SK-N-SH treated with all-trans-retinoic acid at 6 μM for 48 hours (cell line): ENCODE measurements around the gene PLCB2.

Experiments used
- ATAC-seq: fragments of 200-7000 bp; cut with Tn5 transposase; 3 replicates; pipeline ENCODE4 v1.9.1; 2020; ENCODE audit warnings: mild to moderate bottlenecking, moderate library complexity
- ARNTL ChIP-seq: fragments of 450-650 bp; formaldehyde crosslinking; IDR thresholded peaks from 2 replicates; pipeline ENCODE4 v1.5.0; 2020; ENCODE audit warnings: low read depth, mild to moderate bottlenecking, moderate library complexity, borderline replicate concordance
- CSDC2 ChIP-seq: fragments of 250-450 bp; sonication (Bioruptor Pico); IDR thresholded peaks from 2 replicates; pipeline ENCODE4 v1.5.0; 2020; ENCODE audit warnings: mild to moderate bottlenecking, moderate library complexity
- ESRRG ChIP-seq: fragments of 250-450 bp; sonication (Bioruptor Pico); IDR thresholded peaks from 2 replicates; pipeline ENCODE4 v1.6.1; 2021; ENCODE audit warnings: mild to moderate bottlenecking
- ISL1 ChIP-seq: fragments of 250-450 bp; sonication (Bioruptor Pico); IDR thresholded peaks from 2 replicates; pipeline ENCODE4 v2.1.2; 2022; ENCODE audit warnings: mild to moderate bottlenecking, moderate library complexity
- OSR1 ChIP-seq: fragments of 250-450 bp; sonication (Bioruptor Pico); IDR thresholded peaks from 2 replicates; pipeline ENCODE4 v1.8.0; 2022; ENCODE audit warnings: moderate library complexity, mild to moderate bottlenecking, inconsistent platforms
- RARB ChIP-seq: fragments of 250-450 bp; sonication (Bioruptor Pico); IDR thresholded peaks from 2 replicates; pipeline ENCODE4 v1.8.0; 2021; ENCODE audit warnings: mild to moderate bottlenecking, moderate library complexity
- SNAI2 ChIP-seq: fragments of 250-450 bp; sonication (Bioruptor Pico); IDR thresholded peaks from 2 replicates; pipeline ENCODE4 v1.5.0; 2020; ENCODE audit warnings: mild to moderate bottlenecking, moderate library complexity
- TCF4 ChIP-seq: fragments of 250-450 bp; sonication (Bioruptor Pico); IDR thresholded peaks from 2 replicates; pipeline ENCODE4 v1.8.0; 2021; ENCODE audit warnings: mild to moderate bottlenecking, moderate library complexity, borderline replicate concordance
- TOX ChIP-seq: fragments of 250-450 bp; sonication (Bioruptor Pico); IDR thresholded peaks from 2 replicates; pipeline ENCODE4 v1.8.0; 2021; ENCODE audit warnings: mild to moderate bottlenecking, moderate library complexity, borderline replicate concordance
- ZC3H10 ChIP-seq: fragments of 250-450 bp; sonication (Bioruptor Pico); IDR thresholded peaks from 2 replicates; pipeline ENCODE4 v1.5.1; 2021; ENCODE audit warnings: mild to moderate bottlenecking, moderate library complexity
- ZFP3 ChIP-seq: fragments of 250-450 bp; sonication (Bioruptor Pico); IDR thresholded peaks from 2 replicates; pipeline ENCODE4 v1.5.0; 2020; ENCODE audit warnings: mild to moderate bottlenecking, moderate library complexity
- ZFP30 ChIP-seq: fragments of 450-650 bp; formaldehyde crosslinking; IDR thresholded peaks from 2 replicates; pipeline ENCODE4 v1.5.0; 2022; ENCODE audit warnings: mild to moderate bottlenecking, moderate library complexity
- ZNF565 ChIP-seq: fragments of 450-650 bp; formaldehyde crosslinking; conservative IDR thresholded peaks from 2 replicates; pipeline ENCODE4 v1.5.0; 2020; ENCODE audit warnings: low read depth, mild to moderate bottlenecking, moderate library complexity
- ZNF70 ChIP-seq: fragments of 450-650 bp; formaldehyde crosslinking; IDR thresholded peaks from 2 replicates; pipeline ENCODE4 v1.5.0; 2020; ENCODE audit warnings: mild to moderate bottlenecking, moderate library complexity
- ZNF8 ChIP-seq: fragments of 450-650 bp; formaldehyde crosslinking; IDR thresholded peaks from 2 replicates; pipeline ENCODE4 v1.5.0; 2020; ENCODE audit warnings: mild to moderate bottlenecking, moderate library complexity
- TF ChIP-seq, protein P1 (sequence below): fragments of 250-450 bp; sonication (Bioruptor Pico); IDR thresholded peaks from 2 replicates; pipeline ENCODE4 v1.8.0; 2021; ENCODE audit warnings: low read depth, mild to moderate bottlenecking, moderate library complexity, borderline replicate concordance
- TF ChIP-seq, protein P2 (sequence below): fragments of 250-450 bp; sonication (Bioruptor Pico); IDR thresholded peaks from 2 replicates; pipeline ENCODE4 v1.5.1; 2020; ENCODE audit warnings: low read depth, mild to moderate bottlenecking, moderate library complexity
- TF ChIP-seq, protein P3 (sequence below): fragments of 250-450 bp; sonication (Bioruptor Pico); IDR thresholded peaks from 2 replicates; pipeline ENCODE4 v1.8.0; 2020; ENCODE audit warnings: mild to moderate bottlenecking, moderate library complexity, borderline replicate concordance
- TF ChIP-seq, protein P4 (sequence below): fragments of 250-450 bp; sonication (Bioruptor Pico); IDR thresholded peaks from 2 replicates; pipeline ENCODE4 v1.5.0; 2020; ENCODE audit warnings: mild to moderate bottlenecking, moderate library complexity
- TF ChIP-seq, protein P5 (sequence below): fragments of 250-450 bp; sonication (Bioruptor Pico); IDR thresholded peaks from 2 replicates; pipeline ENCODE4 v1.5.1; 2021; ENCODE audit warnings: mild to moderate bottlenecking, moderate library complexity

PLCB2 gene

DNA sequence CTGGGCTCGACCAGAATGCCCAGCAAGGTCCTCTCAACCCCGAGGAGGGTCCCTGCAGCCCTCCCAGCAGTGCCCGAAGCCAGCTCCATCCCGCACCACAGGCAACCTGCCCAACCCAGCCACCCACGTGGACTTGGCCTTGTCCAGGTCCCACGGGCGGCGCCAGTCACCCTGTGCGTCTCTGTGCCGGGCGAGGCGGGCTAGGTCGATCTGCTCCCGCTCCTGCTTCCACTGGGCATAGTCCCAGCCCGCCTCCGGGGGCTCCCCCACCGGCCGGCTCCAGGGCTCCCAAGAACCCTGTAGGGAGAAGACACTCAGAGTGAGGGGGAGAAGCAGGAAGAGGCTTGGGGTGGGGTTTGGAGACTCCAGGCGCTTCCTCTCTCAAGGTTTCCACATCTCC is 29.9 kb upstream of the PLCB2 start:
- TF ChIP-seq, protein P1, sequence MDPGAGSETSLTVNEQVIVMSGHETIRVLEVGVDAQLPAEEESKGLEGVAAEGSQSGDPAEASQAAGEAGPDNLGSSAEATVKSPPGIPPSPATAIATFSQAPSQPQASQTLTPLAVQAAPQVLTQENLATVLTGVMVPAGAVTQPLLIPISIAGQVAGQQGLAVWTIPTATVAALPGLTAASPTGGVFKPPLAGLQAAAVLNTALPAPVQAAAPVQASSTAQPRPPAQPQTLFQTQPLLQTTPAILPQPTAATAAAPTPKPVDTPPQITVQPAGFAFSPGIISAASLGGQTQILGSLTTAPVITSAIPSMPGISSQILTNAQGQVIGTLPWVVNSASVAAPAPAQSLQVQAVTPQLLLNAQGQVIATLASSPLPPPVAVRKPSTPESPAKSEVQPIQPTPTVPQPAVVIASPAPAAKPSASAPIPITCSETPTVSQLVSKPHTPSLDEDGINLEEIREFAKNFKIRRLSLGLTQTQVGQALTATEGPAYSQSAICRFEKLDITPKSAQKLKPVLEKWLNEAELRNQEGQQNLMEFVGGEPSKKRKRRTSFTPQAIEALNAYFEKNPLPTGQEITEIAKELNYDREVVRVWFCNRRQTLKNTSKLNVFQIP (CRISPR knock-in tag): no peak
- TF ChIP-seq ZNF8 (CRISPR knock-in tag): no peak
- TF ChIP-seq, protein P2, sequence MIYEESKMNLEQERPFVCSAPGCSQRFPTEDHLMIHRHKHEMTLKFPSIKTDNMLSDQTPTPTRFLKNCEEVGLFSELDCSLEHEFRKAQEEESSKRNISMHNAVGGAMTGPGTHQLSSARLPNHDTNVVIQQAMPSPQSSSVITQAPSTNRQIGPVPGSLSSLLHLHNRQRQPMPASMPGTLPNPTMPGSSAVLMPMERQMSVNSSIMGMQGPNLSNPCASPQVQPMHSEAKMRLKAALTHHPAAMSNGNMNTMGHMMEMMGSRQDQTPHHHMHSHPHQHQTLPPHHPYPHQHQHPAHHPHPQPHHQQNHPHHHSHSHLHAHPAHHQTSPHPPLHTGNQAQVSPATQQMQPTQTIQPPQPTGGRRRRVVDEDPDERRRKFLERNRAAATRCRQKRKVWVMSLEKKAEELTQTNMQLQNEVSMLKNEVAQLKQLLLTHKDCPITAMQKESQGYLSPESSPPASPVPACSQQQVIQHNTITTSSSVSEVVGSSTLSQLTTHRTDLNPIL (CRISPR knock-in tag): no peak
- TF ChIP-seq ZFP3 (CRISPR knock-in tag): no peak
- no peak for TF ChIP-seq TOX (CRISPR knock-in tag)
- no peak for TF ChIP-seq ISL1 (CRISPR knock-in tag)
- no peak for TF ChIP-seq ESRRG (CRISPR knock-in tag)
- TF ChIP-seq ZNF70 (CRISPR knock-in tag): no peak
- no peak for TF ChIP-seq ARNTL (CRISPR knock-in tag)
- TF ChIP-seq, protein P3, sequence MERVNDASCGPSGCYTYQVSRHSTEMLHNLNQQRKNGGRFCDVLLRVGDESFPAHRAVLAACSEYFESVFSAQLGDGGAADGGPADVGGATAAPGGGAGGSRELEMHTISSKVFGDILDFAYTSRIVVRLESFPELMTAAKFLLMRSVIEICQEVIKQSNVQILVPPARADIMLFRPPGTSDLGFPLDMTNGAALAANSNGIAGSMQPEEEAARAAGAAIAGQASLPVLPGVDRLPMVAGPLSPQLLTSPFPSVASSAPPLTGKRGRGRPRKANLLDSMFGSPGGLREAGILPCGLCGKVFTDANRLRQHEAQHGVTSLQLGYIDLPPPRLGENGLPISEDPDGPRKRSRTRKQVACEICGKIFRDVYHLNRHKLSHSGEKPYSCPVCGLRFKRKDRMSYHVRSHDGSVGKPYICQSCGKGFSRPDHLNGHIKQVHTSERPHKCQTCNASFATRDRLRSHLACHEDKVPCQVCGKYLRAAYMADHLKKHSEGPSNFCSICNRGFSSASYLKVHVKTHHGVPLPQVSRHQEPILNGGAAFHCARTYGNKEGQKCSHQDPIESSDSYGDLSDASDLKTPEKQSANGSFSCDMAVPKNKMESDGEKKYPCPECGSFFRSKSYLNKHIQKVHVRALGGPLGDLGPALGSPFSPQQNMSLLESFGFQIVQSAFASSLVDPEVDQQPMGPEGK (CRISPR knock-in tag): no peak
- TF ChIP-seq, protein P4, sequence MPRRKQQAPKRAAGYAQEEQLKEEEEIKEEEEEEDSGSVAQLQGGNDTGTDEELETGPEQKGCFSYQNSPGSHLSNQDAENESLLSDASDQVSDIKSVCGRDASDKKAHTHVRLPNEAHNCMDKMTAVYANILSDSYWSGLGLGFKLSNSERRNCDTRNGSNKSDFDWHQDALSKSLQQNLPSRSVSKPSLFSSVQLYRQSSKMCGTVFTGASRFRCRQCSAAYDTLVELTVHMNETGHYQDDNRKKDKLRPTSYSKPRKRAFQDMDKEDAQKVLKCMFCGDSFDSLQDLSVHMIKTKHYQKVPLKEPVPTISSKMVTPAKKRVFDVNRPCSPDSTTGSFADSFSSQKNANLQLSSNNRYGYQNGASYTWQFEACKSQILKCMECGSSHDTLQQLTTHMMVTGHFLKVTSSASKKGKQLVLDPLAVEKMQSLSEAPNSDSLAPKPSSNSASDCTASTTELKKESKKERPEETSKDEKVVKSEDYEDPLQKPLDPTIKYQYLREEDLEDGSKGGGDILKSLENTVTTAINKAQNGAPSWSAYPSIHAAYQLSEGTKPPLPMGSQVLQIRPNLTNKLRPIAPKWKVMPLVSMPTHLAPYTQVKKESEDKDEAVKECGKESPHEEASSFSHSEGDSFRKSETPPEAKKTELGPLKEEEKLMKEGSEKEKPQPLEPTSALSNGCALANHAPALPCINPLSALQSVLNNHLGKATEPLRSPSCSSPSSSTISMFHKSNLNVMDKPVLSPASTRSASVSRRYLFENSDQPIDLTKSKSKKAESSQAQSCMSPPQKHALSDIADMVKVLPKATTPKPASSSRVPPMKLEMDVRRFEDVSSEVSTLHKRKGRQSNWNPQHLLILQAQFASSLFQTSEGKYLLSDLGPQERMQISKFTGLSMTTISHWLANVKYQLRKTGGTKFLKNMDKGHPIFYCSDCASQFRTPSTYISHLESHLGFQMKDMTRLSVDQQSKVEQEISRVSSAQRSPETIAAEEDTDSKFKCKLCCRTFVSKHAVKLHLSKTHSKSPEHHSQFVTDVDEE (CRISPR knock-in tag): no peak
- TF ChIP-seq ZNF565: no peak
- TF ChIP-seq TCF4 (CRISPR knock-in tag): no peak
- no peak for TF ChIP-seq ZFP30 (CRISPR knock-in tag)
- TF ChIP-seq, protein P5, sequence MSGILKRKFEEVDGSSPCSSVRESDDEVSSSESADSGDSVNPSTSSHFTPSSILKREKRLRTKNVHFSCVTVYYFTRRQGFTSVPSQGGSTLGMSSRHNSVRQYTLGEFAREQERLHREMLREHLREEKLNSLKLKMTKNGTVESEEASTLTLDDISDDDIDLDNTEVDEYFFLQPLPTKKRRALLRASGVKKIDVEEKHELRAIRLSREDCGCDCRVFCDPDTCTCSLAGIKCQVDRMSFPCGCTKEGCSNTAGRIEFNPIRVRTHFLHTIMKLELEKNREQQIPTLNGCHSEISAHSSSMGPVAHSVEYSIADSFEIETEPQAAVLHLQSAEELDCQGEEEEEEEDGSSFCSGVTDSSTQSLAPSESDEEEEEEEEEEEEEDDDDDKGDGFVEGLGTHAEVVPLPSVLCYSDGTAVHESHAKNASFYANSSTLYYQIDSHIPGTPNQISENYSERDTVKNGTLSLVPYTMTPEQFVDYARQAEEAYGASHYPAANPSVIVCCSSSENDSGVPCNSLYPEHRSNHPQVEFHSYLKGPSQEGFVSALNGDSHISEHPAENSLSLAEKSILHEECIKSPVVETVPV: no peak
- no peak for TF ChIP-seq SNAI2 (CRISPR knock-in tag)
- TF ChIP-seq OSR1: no peak
- TF ChIP-seq ZC3H10: no peak
- no peak for TF ChIP-seq CSDC2
- no peak for ATAC-seq

DNA sequence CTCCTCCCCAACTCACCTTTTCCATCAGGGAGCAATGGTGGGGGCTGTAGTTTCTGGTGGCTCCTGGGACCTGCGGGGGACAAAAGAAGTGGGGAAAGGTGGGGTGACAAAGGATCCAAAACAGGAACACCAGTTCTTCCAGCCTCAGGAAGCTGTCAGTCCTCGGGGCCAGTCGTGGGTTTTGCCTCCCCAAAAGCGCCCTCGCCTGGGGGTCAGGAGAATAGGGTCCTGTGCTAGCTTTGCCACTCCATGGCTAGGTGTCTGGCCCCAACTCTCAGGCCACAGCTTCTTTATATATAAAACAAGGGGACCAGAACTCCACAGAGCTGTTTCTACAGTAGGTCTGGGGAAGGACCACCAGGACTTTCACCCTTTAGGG is 29.0 kb upstream of the PLCB2 start:
- no peak for ATAC-seq
- no peak for TF ChIP-seq SNAI2 (CRISPR knock-in tag)
- TF ChIP-seq CSDC2: no peak
- TF ChIP-seq, protein P1 (CRISPR knock-in tag): no peak
- no peak for TF ChIP-seq ZNF8 (CRISPR knock-in tag)
- no peak for TF ChIP-seq ESRRG (CRISPR knock-in tag)
- TF ChIP-seq, protein P4 (CRISPR knock-in tag): no peak
- TF ChIP-seq ISL1 (CRISPR knock-in tag): no peak
- no peak for TF ChIP-seq ZFP3 (CRISPR knock-in tag)
- TF ChIP-seq RARB (CRISPR knock-in tag): no peak
